WERI-Rb-1 (cell line): ENCODE results near the gene APH1B.

Experiments used
- DNase-seq: peaks from one replicate; pipeline ENCODE4 v3.0.0-alpha.2; 2020
- H3K27ac ChIP-seq: fragments of 250-450 bp; sonication (Bioruptor Pico); 2 replicates; pipeline ENCODE4 v1.5.1; 2020; ENCODE audit warnings: mild to moderate bottlenecking, moderate library complexity
- H3K27me3 ChIP-seq: fragments of 250-450 bp; sonication (Bioruptor Pico); 2 replicates; pipeline ENCODE4 v1.5.1; 2021; ENCODE audit warnings: mild to moderate bottlenecking, low read depth, moderate library complexity; ENCODE audit not compliant: insufficient read depth, severe bottlenecking
- H3K36me3 ChIP-seq: fragments of 250-450 bp; sonication (Bioruptor Pico); 2 replicates; pipeline ENCODE4 v1.5.1; 2020; ENCODE audit warnings: mild to moderate bottlenecking, moderate library complexity
- H3K4me3 ChIP-seq: 2 replicates; pipeline ENCODE4 v1.5.1; 2011; ENCODE audit warnings: low read depth, mild to moderate bottlenecking, control low read depth, low read length
- H3K9me3 ChIP-seq: fragments of 250-450 bp; sonication (Bioruptor Pico); 2 replicates; pipeline ENCODE4 v1.5.1; 2021; ENCODE audit warnings: mild to moderate bottlenecking, moderate library complexity; ENCODE audit not compliant: severe bottlenecking
- CTCF ChIP-seq: IDR thresholded peaks from 2 replicates; pipeline ENCODE4 v1.5.1; 2011; ENCODE audit warnings: low read depth, mild to moderate bottlenecking, control low read depth, inconsistent platforms, low read length

The APH1B gene

GRCh38 chr15:63238796-63239195, 38.6 kb upstream of the APH1B start:
- Histone ChIP-seq H3K4me3 (no peak overlapping the region), H3K27ac (no peak overlapping the region), H3K9me3 (no peaks in the 10 kb centered on the region), H3K27me3 (no peaks in the 10 kb centered on the region), H3K36me3 (no peaks in the 10 kb centered on the region; the same call in 1 of the 2 replicates)
- no peak for DNase-seq
- no peak for TF ChIP-seq CTCF

GRCh38 chr15:63240109-63240508, 37.3 kb upstream of the APH1B start:
- Histone ChIP-seq H3K27ac (no peak overlapping the region), H3K27me3 (no peaks in the 10 kb centered on the region), H3K9me3 (no peaks in the 10 kb centered on the region), H3K36me3 (peaks cover 2% of the 10 kb centered on the region), H3K4me3 (no peak overlapping the region)
- no peak for TF ChIP-seq CTCF
- no peak for DNase-seq

GRCh38 chr15:63241316-63241715, 36.1 kb upstream of the APH1B start:
- H3K36me3 ChIP-seq = peaks cover 3% of the 10 kb centered on the region
- H3K27ac ChIP-seq = no peak overlapping the region
- no peaks in the 10 kb centered on the region for H3K27me3 ChIP-seq
- H3K9me3 ChIP-seq = no peaks in the 10 kb centered on the region
- no peak for TF ChIP-seq CTCF
- no peak for DNase-seq
- no peak overlapping the region for H3K4me3 ChIP-seq

GRCh38 chr15:63243101-63243500, 34.3 kb upstream of the APH1B start:
- no peaks in the 10 kb centered on the region for H3K9me3 ChIP-seq
- no peaks in the 10 kb centered on the region for H3K27me3 ChIP-seq
- H3K4me3 ChIP-seq = no peak overlapping the region
- DNase-seq = no peak
- H3K27ac ChIP-seq = no peak overlapping the region
- H3K36me3 ChIP-seq = peaks cover 3% of the 10 kb centered on the region
- no peak for TF ChIP-seq CTCF

GRCh38 chr15:63243776-63244175, 33.6 kb upstream of the APH1B start:
- H3K27ac ChIP-seq = no peak overlapping the region

More at GRCh38 chr15:63243776-63244175, 33.6 kb upstream of the APH1B start:
- TF ChIP-seq CTCF = no peak
- Histone ChIP-seq H3K36me3 (peaks cover 3% of the 10 kb centered on the region), H3K4me3 (no peak overlapping the region), H3K9me3 (no peaks in the 10 kb centered on the region), H3K27me3 (no peaks in the 10 kb centered on the region)
- DNase-seq = no peak
